Neuron (in vitro differentiated cells): ENCODE measurements around the gene STXBP5L.

Source experiments
- H2AFZ ChIP-seq: one replicate; pipeline ENCODE4 v1.6.1; 2013; ENCODE audit warnings: low read depth, mild to moderate bottlenecking, inconsistent platforms, low read length, moderate library complexity
- H3K27me3 ChIP-seq: one replicate; pipeline ENCODE4 v1.6.1; 2013; ENCODE audit warnings: low read length; ENCODE audit not compliant: insufficient read depth
- H3K36me3 ChIP-seq: one replicate; pipeline ENCODE4 v1.6.1; 2013; ENCODE audit warnings: low read length; ENCODE audit not compliant: insufficient read depth
- H3K4me1 ChIP-seq: one replicate; pipeline ENCODE4 v1.6.1; 2013; ENCODE audit warnings: low read length; ENCODE audit not compliant: insufficient read depth
- H3K4me3 ChIP-seq: 2 replicates; pipeline ENCODE4 v1.5.1; 2013; ENCODE audit warnings: mild to moderate bottlenecking, low read length, moderate library complexity
- H3K9me3 ChIP-seq: one replicate; pipeline ENCODE4 v1.6.1; 2013; ENCODE audit warnings: low read length

STXBP5L gene

GRCh38 chr3:120926146-120926545 lies 18.1 kb downstream of the STXBP5L start:
- Histone ChIP-seq H3K27me3 (no peaks in the 10 kb centered on the region), H3K36me3 (no peaks in the 10 kb centered on the region), H3K9me3 (peaks cover 4% of the 10 kb centered on the region), H3K4me3 (no peak overlapping the region), H2AFZ (no peak overlapping the region), H3K4me1 (no peaks in the 10 kb centered on the region)

GRCh38 chr3:120928991-120929390 lies 21.0 kb downstream of the STXBP5L start:
- no peaks in the 10 kb centered on the region for H3K4me1 ChIP-seq
- H3K27me3 ChIP-seq, result no peaks in the 10 kb centered on the region
- H2AFZ ChIP-seq, result no peak overlapping the region
- peaks cover 4% of the 10 kb centered on the region for H3K9me3 ChIP-seq
- H3K36me3 ChIP-seq, result no peaks in the 10 kb centered on the region
- no peak overlapping the region for H3K4me3 ChIP-seq

GRCh38 chr3:120931593-120931992 lies 23.6 kb downstream of the STXBP5L start:
- Histone ChIP-seq H3K27me3 (no peaks in the 10 kb centered on the region), H2AFZ (no peak overlapping the region), H3K4me1 (no peaks in the 10 kb centered on the region), H3K36me3 (no peaks in the 10 kb centered on the region), H3K4me3 (no peak overlapping the region), H3K9me3 (no peaks in the 10 kb centered on the region)

- H3K9me3 ChIP-seq, result no peaks in the 10 kb centered on the region
Observed at GRCh38 chr3:120956143-120956542, 48.1 kb downstream of the STXBP5L start.

GRCh38 chr3:120982608-120983320 lies 74.8 kb downstream of the STXBP5L start:
- H3K9me3 ChIP-seq, result no peaks in the 10 kb centered on the region
- H3K4me3 ChIP-seq, result no peak overlapping the region
- no peaks in the 10 kb centered on the region for H3K36me3 ChIP-seq
- H3K27me3 ChIP-seq, result no peaks in the 10 kb centered on the region
- no peak overlapping the region for H2AFZ ChIP-seq
- H3K4me1 ChIP-seq, result peaks cover 3% of the 10 kb centered on the region

More at GRCh38 chr3:120956143-120956542, 48.1 kb downstream of the STXBP5L start:
- Histone ChIP-seq H3K4me3 (no peak overlapping the region), H2AFZ (no peak overlapping the region), H3K4me1 (no peaks in the 10 kb centered on the region), H3K27me3 (no peaks in the 10 kb centered on the region), H3K36me3 (no peaks in the 10 kb centered on the region)

GRCh38 chr3:120983321-120983665 lies 75.3 kb downstream of the STXBP5L start:
- no peaks in the 10 kb centered on the region for H3K36me3 ChIP-seq
- H3K27me3 ChIP-seq, result no peaks in the 10 kb centered on the region
- no peak overlapping the region for H2AFZ ChIP-seq

GRCh38 chr3:120983841-120984240 lies 75.8 kb downstream of the STXBP5L start:
- Histone ChIP-seq H2AFZ (no peak overlapping the region), H3K4me3 (no peak overlapping the region), H3K27me3 (no peaks in the 10 kb centered on the region), H3K9me3 (no peaks in the 10 kb centered on the region), H3K4me1 (peaks cover 3% of the 10 kb centered on the region), H3K36me3 (no peaks in the 10 kb centered on the region)

More at GRCh38 chr3:120983321-120983665, 75.3 kb downstream of the STXBP5L start:
- H3K4me1 ChIP-seq, result peaks cover 3% of the 10 kb centered on the region
- H3K4me3 ChIP-seq, result no peak overlapping the region
- no peaks in the 10 kb centered on the region for H3K9me3 ChIP-seq

- Histone ChIP-seq H3K9me3 (no peaks in the 10 kb centered on the region), H3K4me3 (no peak overlapping the region), H3K27me3 (no peaks in the 10 kb centered on the region), H3K36me3 (no peaks in the 10 kb centered on the region), H3K4me1 (peaks cover 3% of the 10 kb centered on the region), H2AFZ (no peak overlapping the region)
Observed at GRCh38 chr3:120985242-120985641, 77.2 kb downstream of the STXBP5L start.

GRCh38 chr3:120988994-120989393 lies 81.0 kb downstream of the STXBP5L start:
- no peaks in the 10 kb centered on the region for H3K36me3 ChIP-seq
- H3K9me3 ChIP-seq, result no peaks in the 10 kb centered on the region
- peaks cover 2% of the 10 kb centered on the region for H3K4me1 ChIP-seq
- no peak overlapping the region for H3K4me3 ChIP-seq
- no peak overlapping the region for H2AFZ ChIP-seq
- H3K27me3 ChIP-seq, result no peaks in the 10 kb centered on the region

- no peaks in the 10 kb centered on the region for H3K27me3 ChIP-seq
- no peaks in the 10 kb centered on the region for H3K36me3 ChIP-seq
- H3K4me1 ChIP-seq, result no peaks in the 10 kb centered on the region
- H3K9me3 ChIP-seq, result peaks cover 7% of the 10 kb centered on the region
- no peak overlapping the region for H3K4me3 ChIP-seq
- H2AFZ ChIP-seq, result no peak overlapping the region
Observed at GRCh38 chr3:121018917-121019321, 110.9 kb downstream of the STXBP5L start.

- Histone ChIP-seq H3K4me3 (no peak overlapping the region), H3K27me3 (no peaks in the 10 kb centered on the region), H3K4me1 (peaks cover 9% of the 10 kb centered on the region), H2AFZ (no peak overlapping the region), H3K36me3 (no peaks in the 10 kb centered on the region), H3K9me3 (no peaks in the 10 kb centered on the region)
Observed at GRCh38 chr3:121063628-121064027, 155.6 kb downstream of the STXBP5L start.

- Histone ChIP-seq H3K9me3 (no peaks in the 10 kb centered on the region), H3K36me3 (no peaks in the 10 kb centered on the region), H3K27me3 (no peaks in the 10 kb centered on the region), H3K4me3 (no peak overlapping the region), H2AFZ (no peak overlapping the region), H3K4me1 (peaks cover 9% of the 10 kb centered on the region)
Observed at GRCh38 chr3:121064121-121064520, 156.1 kb downstream of the STXBP5L start.

- H3K36me3 ChIP-seq, result no peaks in the 10 kb centered on the region
- no peak overlapping the region for H2AFZ ChIP-seq
- H3K27me3 ChIP-seq, result no peaks in the 10 kb centered on the region
- H3K4me3 ChIP-seq, result no peak overlapping the region
- no peaks in the 10 kb centered on the region for H3K4me1 ChIP-seq
- peaks cover 3% of the 10 kb centered on the region for H3K9me3 ChIP-seq
Observed at GRCh38 chr3:121072133-121072532, 164.1 kb downstream of the STXBP5L start.

- H3K27me3 ChIP-seq, result no peaks in the 10 kb centered on the region
- no peak overlapping the region for H2AFZ ChIP-seq
- no peaks in the 10 kb centered on the region for H3K36me3 ChIP-seq
- no peaks in the 10 kb centered on the region for H3K4me1 ChIP-seq
- H3K4me3 ChIP-seq, result no peak overlapping the region
- peaks cover 3% of the 10 kb centered on the region for H3K9me3 ChIP-seq
Observed at GRCh38 chr3:121073011-121073410, 165.0 kb downstream of the STXBP5L start.
